Smooth muscle cell (in vitro differentiated cells): ENCODE measurements around the gene FAM227A. TPM values are rescaled to one million over a fixed set of nuclear protein-coding genes. Genes with fewer than 3 reads are reported as not detected.

Experiments
- DNase-seq: peaks from one replicate; lab custom pipeline; 2025; ENCODE audit not compliant: unreplicated experiment; lab: John Stamatoyannopoulos, UW
- H2AFZ ChIP-seq: fragments of 200-600 bp; sonication (generic); 2 replicates; pipeline ENCODE4 v1.6.0; 2016; ENCODE audit warnings: antibody characterized with exemption, low read depth, mild to moderate bottlenecking
- H3F3A ChIP-seq: fragments of 200-600 bp; sonication (generic); 2 replicates; pipeline ENCODE4 v1.6.0; 2017; ENCODE audit warnings: antibody characterized with exemption, low read depth
- H3K27ac ChIP-seq: fragments of 200-600 bp; sonication (generic); 2 replicates; pipeline ENCODE4 v1.5.1; 2016; ENCODE audit warnings: low read depth, mild to moderate bottlenecking
- H3K27me3 ChIP-seq: fragments of 200-600 bp; sonication (generic); 2 replicates; pipeline ENCODE4 v1.6.1; 2016; ENCODE audit warnings: low read depth, mild to moderate bottlenecking
- H3K36me3 ChIP-seq: fragments of 200-600 bp; sonication (generic); 2 replicates; pipeline ENCODE4 v1.5.1; 2016; ENCODE audit warnings: low read depth
- H3K4me1 ChIP-seq: fragments of 200-600 bp; sonication (generic); 2 replicates; pipeline ENCODE4 v1.5.1; 2016; ENCODE audit warnings: low read depth
- H3K4me2 ChIP-seq: fragments of 200-600 bp; sonication (generic); 2 replicates; pipeline ENCODE4 v1.6.0; 2016; ENCODE audit warnings: mild to moderate bottlenecking
- H3K4me3 ChIP-seq: fragments of 200-600 bp; sonication (generic); 2 replicates; pipeline ENCODE4 v1.5.1; 2016; ENCODE audit warnings: mild to moderate bottlenecking
- H3K79me2 ChIP-seq: fragments of 200-600 bp; sonication (generic); 2 replicates; pipeline ENCODE4 v1.6.0; 2016; ENCODE audit warnings: low read depth, mild to moderate bottlenecking
- H3K9ac ChIP-seq: fragments of 200-600 bp; sonication (generic); 2 replicates; pipeline ENCODE4 v1.6.0; 2016; ENCODE audit warnings: low read depth
- H3K9me3 ChIP-seq: fragments of 200-600 bp; sonication (generic); replicated peaks from 2 replicates; pipeline ENCODE4 v1.5.1; 2016; ENCODE audit warnings: low read depth
- H4K20me1 ChIP-seq: fragments of 200-600 bp; sonication (generic); 2 replicates; pipeline ENCODE4 v1.6.0; 2016; ENCODE audit warnings: low read depth
- WGBS: methylation state at CpG from one replicate; pipeline ENCODE4 v1.1.7; 2016; ENCODE audit warnings: low lambda C conversion rate; 5-methylcytosine and 5-hydroxymethylcytosine counted together
- polyA plus RNA-seq: library from polyadenylated mRNA; unstranded; fragments of >200 nt; fragmentation: Nextera tagmentation; extraction: Ambion mirVana; gene quantifications from 2 replicates; pipeline ENCODE4 v1.2.1, GENCODE V29; 2016
- total RNA-seq: library from RNA; depleted of rRNA; stranded (reverse); fragments of >200 nt; gene quantifications from 2 replicates; pipeline ENCODE4 v1.2.3, GENCODE V29; 2014
- TF ChIP-seq, protein P1 (sequence below): fragments of 200-600 bp; sonication (generic); IDR thresholded peaks from 2 replicates; pipeline ENCODE4 v1.5.1; 2017; ENCODE audit warnings: borderline replicate concordance, mild to moderate bottlenecking, antibody characterized with exemption; ENCODE audit not compliant: insufficient read depth, poor library complexity, severe bottlenecking

Gene FAM227A
- total and polyA plus RNA-seq, 2 experiments from 2014 or later: 1.5 to 4.9 TPM

DNA sequence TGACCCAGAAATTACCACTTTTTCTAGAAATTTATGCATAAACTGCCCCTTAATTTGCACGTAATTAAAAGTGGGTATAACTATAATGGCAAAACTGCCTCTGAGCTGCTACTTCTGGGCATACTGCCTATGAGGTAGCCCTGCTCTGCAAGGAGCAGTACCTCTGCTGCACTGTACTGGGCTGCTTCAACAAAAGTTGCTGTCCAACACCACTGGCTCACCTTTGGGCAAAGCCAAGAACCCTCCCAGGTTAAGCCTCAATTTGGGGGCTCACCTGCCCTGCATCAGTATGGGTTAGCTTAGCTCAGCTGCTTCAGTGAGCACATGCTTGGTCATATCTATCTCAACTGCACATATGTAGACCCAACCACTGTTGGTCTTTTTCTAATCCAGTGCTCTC, 90.8 kb downstream of the FAM227A start:
- no peak for DNase-seq
- WGBS: 87% methylated on average over 1 of the region's 1 CpG
- Histone ChIP-seq H3K4me2 (no peak overlapping the region), H4K20me1 (no peaks in the 10 kb centered on the region), H3K27ac (no peak overlapping the region), H3K79me2 (no peaks in the 10 kb centered on the region), H3K9ac (no peak overlapping the region), H3F3A (peaks cover 17% of the 10 kb centered on the region), H3K4me3 (no peak overlapping the region), H3K9me3 (no peaks in the 10 kb centered on the region), H3K4me1 (no peaks in the 10 kb centered on the region), H3K36me3 (no peaks in the 10 kb centered on the region), H3K27me3 (no peaks in the 10 kb centered on the region), H2AFZ (no peak overlapping the region)
- TF ChIP-seq, protein P1, sequence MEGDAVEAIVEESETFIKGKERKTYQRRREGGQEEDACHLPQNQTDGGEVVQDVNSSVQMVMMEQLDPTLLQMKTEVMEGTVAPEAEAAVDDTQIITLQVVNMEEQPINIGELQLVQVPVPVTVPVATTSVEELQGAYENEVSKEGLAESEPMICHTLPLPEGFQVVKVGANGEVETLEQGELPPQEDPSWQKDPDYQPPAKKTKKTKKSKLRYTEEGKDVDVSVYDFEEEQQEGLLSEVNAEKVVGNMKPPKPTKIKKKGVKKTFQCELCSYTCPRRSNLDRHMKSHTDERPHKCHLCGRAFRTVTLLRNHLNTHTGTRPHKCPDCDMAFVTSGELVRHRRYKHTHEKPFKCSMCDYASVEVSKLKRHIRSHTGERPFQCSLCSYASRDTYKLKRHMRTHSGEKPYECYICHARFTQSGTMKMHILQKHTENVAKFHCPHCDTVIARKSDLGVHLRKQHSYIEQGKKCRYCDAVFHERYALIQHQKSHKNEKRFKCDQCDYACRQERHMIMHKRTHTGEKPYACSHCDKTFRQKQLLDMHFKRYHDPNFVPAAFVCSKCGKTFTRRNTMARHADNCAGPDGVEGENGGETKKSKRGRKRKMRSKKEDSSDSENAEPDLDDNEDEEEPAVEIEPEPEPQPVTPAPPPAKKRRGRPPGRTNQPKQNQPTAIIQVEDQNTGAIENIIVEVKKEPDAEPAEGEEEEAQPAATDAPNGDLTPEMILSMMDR: no peak

DNA sequence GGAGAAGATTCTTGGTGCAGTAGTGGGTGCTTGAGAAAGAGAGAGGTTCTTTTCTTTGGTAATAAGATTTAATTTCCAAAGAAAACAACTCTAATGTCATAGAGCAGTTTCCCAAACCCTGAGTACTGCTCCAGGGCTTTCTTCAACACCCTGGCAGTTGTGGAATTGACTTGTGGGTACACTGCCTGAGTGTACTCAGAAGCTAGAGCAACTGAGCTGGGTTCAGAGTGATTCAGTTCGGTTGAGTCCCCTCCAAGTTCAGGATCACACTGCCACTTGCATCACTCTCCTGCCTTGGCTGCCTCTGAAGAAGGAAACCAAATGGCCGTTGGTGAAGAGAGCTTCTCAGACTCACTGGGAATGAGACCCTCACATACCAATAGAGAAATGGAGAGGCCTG, 91.5 kb downstream of the FAM227A start:
- no peak for DNase-seq
- Histone ChIP-seq H3K9me3 (no peaks in the 10 kb centered on the region), H3K4me1 (no peaks in the 10 kb centered on the region), H3K4me3 (no peak overlapping the region), H3K27me3 (no peaks in the 10 kb centered on the region), H3K4me2 (no peak overlapping the region), H3K36me3 (no peaks in the 10 kb centered on the region), H2AFZ (no peak overlapping the region), H4K20me1 (no peaks in the 10 kb centered on the region), H3K27ac (no peak overlapping the region), H3K9ac (no peak overlapping the region), H3F3A (peaks cover 13% of the 10 kb centered on the region), H3K79me2 (no peaks in the 10 kb centered on the region)
- TF ChIP-seq, protein P1: no peak
- 84% methylated on average over 2 of the region's 2 CpGs for WGBS

DNA sequence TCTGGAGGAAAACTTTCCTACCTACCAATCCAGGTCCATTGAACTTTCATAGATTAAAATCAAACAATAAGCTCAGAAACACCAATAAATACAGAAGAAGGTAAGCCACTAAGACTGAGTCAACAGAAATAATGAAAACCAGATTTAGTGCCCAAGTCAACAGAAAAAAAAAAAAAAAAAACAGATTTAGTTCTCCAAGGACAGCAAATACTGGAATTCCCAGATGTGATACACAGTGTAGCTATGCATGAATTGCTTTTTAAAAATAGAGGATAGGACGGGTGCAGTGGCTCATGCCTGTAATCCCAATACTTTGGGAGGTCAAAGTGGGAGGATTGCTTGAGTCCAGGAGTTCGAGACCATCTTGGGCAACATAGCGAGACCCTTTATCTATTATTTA, 101.9 kb downstream of the FAM227A start:
- Histone ChIP-seq H4K20me1 (no peaks in the 10 kb centered on the region), H3K79me2 (no peaks in the 10 kb centered on the region), H3K4me3 (no peak overlapping the region), H3K36me3 (no peaks in the 10 kb centered on the region), H3K27ac (no peak overlapping the region), H3F3A (no peaks in the 10 kb centered on the region), H3K27me3 (no peaks in the 10 kb centered on the region), H3K9me3 (no peaks in the 10 kb centered on the region), H3K4me1 (no peaks in the 10 kb centered on the region), H3K9ac (no peak overlapping the region), H3K4me2 (no peak overlapping the region), H2AFZ (no peak overlapping the region)
- no peak for DNase-seq
- 86% methylated on average over 3 of the region's 3 CpGs for WGBS
- TF ChIP-seq, protein P1: no peak

DNA sequence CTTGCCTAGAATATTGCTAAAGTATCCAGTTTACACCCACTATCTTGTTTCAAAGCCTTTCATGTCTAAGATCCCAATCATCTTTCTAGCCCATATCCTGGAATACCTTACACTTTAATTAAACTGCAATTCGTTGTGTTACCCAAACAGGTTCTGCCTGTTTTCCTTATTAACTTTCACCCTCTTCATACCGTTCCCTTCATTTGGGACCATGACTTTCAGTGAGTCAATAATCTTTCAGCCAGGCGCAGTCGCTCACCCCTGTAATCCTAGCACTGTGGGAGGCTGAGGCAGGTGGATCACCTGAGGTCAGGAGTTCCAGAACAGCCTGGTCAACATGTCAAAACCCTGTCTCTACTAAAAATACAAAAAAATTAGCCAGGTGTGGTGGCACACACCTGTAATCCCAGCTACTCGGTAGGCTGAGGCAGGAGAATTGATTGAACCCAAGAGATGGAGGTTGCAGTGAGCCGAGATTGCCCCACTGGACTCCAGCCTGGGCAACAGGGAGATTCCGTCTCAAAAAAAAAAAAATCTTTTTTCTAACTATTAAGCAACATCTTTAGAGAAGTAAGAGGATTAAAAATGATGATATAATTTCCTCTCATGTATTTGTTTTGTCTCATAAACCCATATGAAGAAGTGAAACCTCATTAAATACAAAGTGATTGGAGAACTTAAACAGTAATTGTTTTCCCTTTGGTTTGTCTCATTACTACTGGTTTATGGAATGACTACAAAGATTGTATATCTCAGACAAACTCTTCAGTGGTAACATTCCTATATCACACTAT, 106.9 kb downstream of the FAM227A start:
- 85% methylated on average over 7 of the region's 7 CpGs for WGBS
- no peak overlapping the region for H2AFZ ChIP-seq
- no peaks in the 10 kb centered on the region for H3K36me3 ChIP-seq
- H3K27ac ChIP-seq: no peak overlapping the region
- H4K20me1 ChIP-seq: no peaks in the 10 kb centered on the region
- H3K4me3 ChIP-seq: no peak overlapping the region
- no peaks in the 10 kb centered on the region for H3F3A ChIP-seq
- H3K4me1 ChIP-seq: no peaks in the 10 kb centered on the region
- no peaks in the 10 kb centered on the region for H3K79me2 ChIP-seq
- TF ChIP-seq, protein P1: no peak
- no peak for DNase-seq
- no peaks in the 10 kb centered on the region for H3K9me3 ChIP-seq
- no peaks in the 10 kb centered on the region for H3K27me3 ChIP-seq
- H3K4me2 ChIP-seq: no peak overlapping the region
- H3K9ac ChIP-seq: no peak overlapping the region
